Colonic mucosa (tissue), 4 donors: ENCODE measurements around the gene RUNDC3A. TPM values are rescaled to one million over a fixed set of nuclear protein-coding genes. Genes with fewer than 3 reads are reported as not detected.
"Not testable (repeated sequence)": the region's sequence is repeated elsewhere in the genome, so short reads cannot be mapped to it uniquely, and the experiment has no call there.

ENCODE experiments used
- DNase-seq: peaks from one replicate; pipeline ENCODE4 v3.0.0-alpha.2; 2020
- H3K27ac ChIP-seq: fragments of 200-600 bp; one replicate; pipeline ENCODE4 v1.8.0; 2021
- H3K27me3 ChIP-seq: fragments of 200-600 bp; one replicate; pipeline ENCODE4 v1.8.0; 2021
- H3K36me3 ChIP-seq: fragments of 200-600 bp; one replicate; pipeline ENCODE4 v1.8.0; 2021
- H3K4me1 ChIP-seq: fragments of 200-600 bp; one replicate; pipeline ENCODE4 v1.8.0; 2021; ENCODE audit warnings: mild to moderate bottlenecking
- H3K4me3 ChIP-seq: fragments of 200-600 bp; one replicate; pipeline ENCODE4 v1.8.0; 2021
- H3K9ac ChIP-seq, 2 donors: one replicate each; pipeline ENCODE4 v1.7.0; 2013; ENCODE audit warnings: control low read depth in 2 of 2, low read depth in 2 of 2, low read length in 2 of 2
- H3K9me3 ChIP-seq: fragments of 200-600 bp; one replicate; pipeline ENCODE4 v1.8.0; 2021
- intact Hi-C: fragments of 100-400 bp; cut with DNase I; formaldehyde crosslinking; loops from one replicate; pipeline ENCODE4 v1.14.1; 2022
- total RNA-seq, 2 donors: library from RNA; stranded (reverse); fragmentation: NEBNext Ultra II Directional in 1 of 2; extraction: Animal tissue kit (Norgen Biotek cat#: 25700) in 1 of 2; gene quantifications; one replicate each; pipeline ENCODE4 v1.2.1, GENCODE V29; 2021
- TF ChIP-seq, protein P1 (sequence below): fragments of 200-600 bp; IDR thresholded peaks from one replicate; pipeline ENCODE4 v1.8.0; 2022; ENCODE audit warnings: antibody characterized with exemption, mild to moderate bottlenecking
- donor health status: healthy.
- donor health status: DM: no; HTN: no; CAD: no.
- donor health status: DM: no; HTN: no; CAD: no.

RUNDC3A gene
- total RNA-seq, 2 donors from 2014 or later: 0.52 to 1.4 TPM

DNA sequence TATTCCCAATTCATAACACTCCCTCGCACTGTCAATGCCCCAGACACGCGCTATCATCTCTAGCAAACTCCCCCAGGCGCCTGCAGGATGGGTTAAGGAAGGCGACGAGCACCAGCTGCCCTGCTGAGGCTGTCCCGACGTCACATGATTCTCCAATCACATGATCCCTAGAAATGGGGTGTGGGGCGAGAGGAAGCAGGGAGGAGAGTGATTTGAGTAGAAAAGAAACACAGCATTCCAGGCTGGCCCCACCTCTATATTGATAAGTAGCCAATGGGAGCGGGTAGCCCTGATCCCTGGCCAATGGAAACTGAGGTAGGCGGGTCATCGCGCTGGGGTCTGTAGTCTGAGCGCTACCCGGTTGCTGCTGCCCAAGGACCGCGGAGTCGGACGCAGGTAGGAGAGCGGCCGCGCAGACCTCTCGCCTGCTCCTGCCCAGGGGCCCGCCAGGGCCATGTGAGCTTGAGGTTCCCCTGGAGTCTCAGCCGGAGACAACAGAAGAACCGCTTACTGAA, 36.6 kb downstream of the RUNDC3A start, which contains the start of gene GRN:
TSS of gene GRN (plus strand) at position 364 of the 515 bp plus-strand sequence. CDS start 3,863 bp downstream, outside the sequence.
- Histone ChIP-seq H3K4me3 (peak within 1 kb of the TSS; percentile 80), H3K27me3 (no peaks in the 10 kb centered on the region), H3K36me3 (no peaks in the 10 kb centered on the region), H3K27ac (peak within 1 kb of the TSS; percentile 93), H3K4me1 (peaks cover 6% of the 10 kb centered on the region), H3K9ac (peak within 1 kb of the TSS; percentile 96 to 99), H3K9me3 (no peaks in the 10 kb centered on the region)
- peak; percentile 98 for DNase-seq
- intact Hi-C loops: no loop called here
- TF ChIP-seq, protein P1, sequence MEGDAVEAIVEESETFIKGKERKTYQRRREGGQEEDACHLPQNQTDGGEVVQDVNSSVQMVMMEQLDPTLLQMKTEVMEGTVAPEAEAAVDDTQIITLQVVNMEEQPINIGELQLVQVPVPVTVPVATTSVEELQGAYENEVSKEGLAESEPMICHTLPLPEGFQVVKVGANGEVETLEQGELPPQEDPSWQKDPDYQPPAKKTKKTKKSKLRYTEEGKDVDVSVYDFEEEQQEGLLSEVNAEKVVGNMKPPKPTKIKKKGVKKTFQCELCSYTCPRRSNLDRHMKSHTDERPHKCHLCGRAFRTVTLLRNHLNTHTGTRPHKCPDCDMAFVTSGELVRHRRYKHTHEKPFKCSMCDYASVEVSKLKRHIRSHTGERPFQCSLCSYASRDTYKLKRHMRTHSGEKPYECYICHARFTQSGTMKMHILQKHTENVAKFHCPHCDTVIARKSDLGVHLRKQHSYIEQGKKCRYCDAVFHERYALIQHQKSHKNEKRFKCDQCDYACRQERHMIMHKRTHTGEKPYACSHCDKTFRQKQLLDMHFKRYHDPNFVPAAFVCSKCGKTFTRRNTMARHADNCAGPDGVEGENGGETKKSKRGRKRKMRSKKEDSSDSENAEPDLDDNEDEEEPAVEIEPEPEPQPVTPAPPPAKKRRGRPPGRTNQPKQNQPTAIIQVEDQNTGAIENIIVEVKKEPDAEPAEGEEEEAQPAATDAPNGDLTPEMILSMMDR: no peak

DNA sequence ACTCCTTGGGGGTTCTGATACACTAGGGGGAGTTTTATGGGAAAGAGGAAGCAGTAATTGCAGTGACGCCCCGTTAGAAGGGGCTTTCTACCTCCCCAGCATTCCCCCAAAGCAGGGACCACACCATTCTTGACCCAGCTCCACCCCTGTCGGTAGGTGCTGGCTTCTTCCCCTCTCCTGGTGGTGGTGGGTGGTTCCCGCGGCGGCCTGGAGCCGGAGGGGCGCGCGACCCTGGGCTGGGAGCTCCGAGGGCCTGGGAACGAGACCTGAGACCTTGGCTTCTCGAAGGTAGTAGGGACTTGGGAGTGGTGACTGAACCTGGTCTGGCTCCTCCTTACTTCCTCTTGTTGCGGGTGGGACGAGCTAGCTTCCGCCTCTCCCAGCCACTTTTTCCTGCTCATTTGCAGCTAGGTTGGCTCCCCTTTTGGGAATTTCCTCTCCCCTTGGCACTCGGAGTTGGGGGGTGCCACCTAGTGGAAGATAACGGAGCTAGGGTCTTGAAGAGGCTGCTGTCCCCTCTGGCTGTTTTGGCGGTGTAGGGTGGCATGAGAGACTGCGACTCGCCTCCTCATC, 37.1 kb downstream of the RUNDC3A start:
- Histone ChIP-seq H3K27me3 (no peaks in the 10 kb centered on the region), H3K36me3 (no peaks in the 10 kb centered on the region), H3K4me1 (peaks cover 6% of the 10 kb centered on the region), H3K9me3 (no peaks in the 10 kb centered on the region), H3K4me3 (peak overlapping the region; percentile 80), H3K27ac (peak overlapping the region; percentile 93), H3K9ac (peak overlapping the region; percentile 96 to 99)
- DNase-seq: peak; percentile 75
- TF ChIP-seq, protein P1: no peak
- intact Hi-C loops: no loop called here

DNA sequence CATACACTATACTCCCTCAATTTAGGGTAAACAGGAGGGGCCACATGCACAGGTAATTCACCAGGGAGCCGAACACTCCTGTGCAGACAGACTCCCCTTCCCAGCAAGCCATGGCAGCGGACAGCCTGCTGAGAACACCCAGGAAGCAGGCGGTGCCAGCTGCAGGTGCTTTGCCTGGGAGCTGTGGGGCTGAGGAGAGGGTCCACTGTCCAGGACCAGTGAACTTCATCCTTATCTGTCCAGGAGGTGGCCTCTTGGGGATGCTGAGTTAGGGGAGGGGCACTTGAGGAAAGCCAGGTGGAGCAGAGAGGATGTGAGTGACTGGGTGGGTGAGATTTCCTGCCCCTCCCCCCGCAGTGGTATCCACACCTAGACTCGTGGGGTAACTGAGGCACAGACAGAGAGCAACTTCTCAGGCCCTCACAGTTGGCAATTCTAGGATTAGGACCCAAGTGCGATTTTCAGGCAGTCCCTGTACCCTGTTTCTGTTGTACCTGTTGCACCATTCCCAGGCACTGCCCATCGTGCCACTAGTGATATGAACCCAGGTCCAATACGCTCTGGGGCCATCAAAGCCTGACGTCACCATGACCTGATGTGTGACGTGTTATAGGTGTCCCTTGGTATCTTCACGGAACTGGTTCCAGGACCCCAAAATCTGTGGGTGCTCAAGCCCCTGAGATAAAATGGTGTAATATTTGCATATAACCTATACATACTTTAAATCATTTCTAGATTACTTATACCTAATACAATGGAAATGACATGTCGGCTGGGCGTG, 37.9 kb downstream of the RUNDC3A start:
- TF ChIP-seq, protein P1: no peak
- Histone ChIP-seq H3K27me3 (no peaks in the 10 kb centered on the region), H3K4me1 (peaks cover 6% of the 10 kb centered on the region), H3K9ac (peak overlapping the region; percentile 96 to 99), H3K9me3 (no peaks in the 10 kb centered on the region), H3K36me3 (no peaks in the 10 kb centered on the region), H3K27ac (peak overlapping the region; percentile 93), H3K4me3 (peak overlapping the region; percentile 80)
- DNase-seq: no peak
- intact Hi-C loops: no loop called here

DNA sequence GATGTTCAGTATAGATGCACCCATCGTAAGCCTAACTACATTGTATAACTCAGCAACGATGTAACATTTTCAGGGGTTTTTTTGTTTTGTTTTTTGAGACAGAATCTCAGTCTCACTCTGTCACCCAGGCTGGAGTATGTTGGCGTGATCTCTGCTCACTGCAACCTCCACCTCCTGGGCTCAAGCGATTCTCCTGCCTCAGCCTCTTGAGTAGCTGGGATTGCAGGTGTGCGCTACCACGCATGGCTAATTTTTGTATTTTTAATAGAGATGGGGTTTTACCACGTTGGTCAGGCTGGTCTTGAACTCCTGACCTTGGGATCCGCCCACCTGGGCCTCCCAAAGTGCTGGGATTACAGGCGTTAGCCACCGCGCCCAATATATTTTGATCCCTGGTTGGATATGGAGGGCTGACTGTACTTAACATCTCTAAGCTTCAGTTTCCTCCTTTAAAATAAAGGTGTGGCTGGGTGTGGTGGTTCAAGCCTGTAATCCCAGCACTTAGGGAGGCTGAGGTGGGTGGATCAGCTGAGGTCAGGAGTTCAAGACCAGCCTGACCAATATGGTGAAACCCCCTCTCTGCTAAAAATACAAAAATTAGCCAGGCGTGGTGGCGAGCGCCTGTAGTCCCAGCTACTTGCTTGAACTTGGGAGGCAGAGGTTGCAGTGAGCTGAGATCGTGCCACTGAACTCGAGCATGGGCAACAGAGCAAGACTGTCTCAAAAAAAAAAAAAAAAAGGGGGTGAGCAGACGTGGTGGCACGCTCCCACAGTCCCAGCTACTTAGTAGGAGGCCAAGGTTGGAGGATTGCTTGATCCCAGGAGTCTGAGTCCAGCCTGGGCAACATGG, 39.0 kb downstream of the RUNDC3A start:
- H3K36me3 ChIP-seq, H3K9me3 ChIP-seq, H3K4me1 ChIP-seq, H3K9ac ChIP-seq, H3K4me3 ChIP-seq, DNase-seq, H3K27me3 ChIP-seq, intact Hi-C loops: not testable (repeated sequence)
- H3K27ac ChIP-seq: peak overlapping the region; percentile 18

DNA sequence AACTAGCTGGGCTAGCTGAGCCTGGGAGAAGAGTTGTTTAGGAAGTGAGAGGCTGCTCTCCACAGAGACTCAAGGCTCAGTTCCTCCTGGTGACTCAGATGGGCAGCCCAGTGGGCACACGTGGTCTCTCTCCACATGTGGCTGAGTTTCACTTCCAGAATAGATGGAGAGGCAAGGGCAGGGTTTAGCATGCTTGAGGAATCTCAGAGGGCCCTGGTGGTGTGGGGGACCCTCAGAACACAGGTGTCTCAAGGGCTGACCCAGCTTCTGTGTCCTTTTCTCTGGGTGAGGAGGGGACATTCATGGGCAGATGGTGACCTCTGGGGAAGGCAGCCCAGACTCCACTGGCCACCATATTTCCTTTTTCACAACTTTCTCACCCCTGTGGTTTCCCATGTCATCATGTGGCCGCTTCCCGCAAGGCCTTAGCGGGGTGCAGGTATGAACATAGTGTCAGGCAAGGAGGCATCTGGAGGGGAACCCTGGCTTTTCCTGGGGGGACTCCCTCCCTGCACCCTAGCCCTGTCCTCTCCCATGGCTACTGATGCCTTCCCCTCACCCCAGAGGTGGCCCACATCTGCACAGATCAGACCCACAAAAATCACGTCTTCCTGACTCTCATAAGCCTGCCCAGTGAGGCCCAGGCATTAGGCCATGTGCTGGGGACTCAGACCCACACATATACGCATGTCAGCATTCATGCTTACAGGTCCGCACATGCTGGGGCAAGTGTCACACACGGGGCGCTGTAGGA, 40.0 kb downstream of the RUNDC3A start:
- Histone ChIP-seq H3K9me3 (no peaks in the 10 kb centered on the region), H3K36me3 (peaks cover 5% of the 10 kb centered on the region), H3K27me3 (no peaks in the 10 kb centered on the region), H3K4me3 (no peak overlapping the region), H3K27ac (no peak overlapping the region), H3K9ac (no peak overlapping the region), H3K4me1 (peaks cover 6% of the 10 kb centered on the region)
- TF ChIP-seq, protein P1: no peak
- intact Hi-C loops: no loop called here
- DNase-seq: no peak
